Right lung (tissue), 5 donors: Measurements from ENCODE around the gene RELCH. TPM values are rescaled to one million over a fixed set of nuclear protein-coding genes. Genes with fewer than 3 reads are reported as not detected.

Experiments
- DNase-seq, 2 donors: peaks; one replicate each; pipeline ENCODE4 v3.0.0-alpha.2; 2013
- polyA plus RNA-seq, 5 donors: library from polyadenylated mRNA; unstranded; fragments of 120-200 nt; gene quantifications; one replicate each; pipeline versions ENCODE4 v1.2.1 to v1.2.3, GENCODE V29; 2013; ENCODE audit warnings: inconsistent platforms in 1 of 5, low replicate concordance in 1 of 5; ENCODE audit not compliant: insufficient read length in 5 of 5, insufficient read depth in 1 of 5

Gene RELCH
- polyA plus RNA-seq, 5 donors: 23.2 to 41.5 (median 39.4) TPM

DNA sequence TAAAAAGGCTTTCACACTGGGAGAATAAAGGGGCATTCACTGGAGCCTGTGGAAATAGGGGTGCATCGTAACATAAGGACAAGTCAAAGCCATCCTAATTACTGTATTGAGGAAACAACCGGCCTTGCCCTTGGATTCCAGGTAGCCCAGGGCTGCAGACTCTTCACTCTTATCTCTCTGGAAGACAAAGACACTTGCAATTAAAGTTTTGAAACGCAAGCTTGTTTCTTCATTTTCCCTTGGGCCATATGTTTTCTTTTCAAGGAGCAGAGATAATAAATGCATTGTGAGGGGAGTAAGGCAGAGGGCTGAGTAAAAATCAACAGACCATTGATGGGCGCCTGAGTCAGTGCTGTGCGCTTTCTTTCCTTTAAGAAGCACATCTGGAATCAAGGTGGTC, 149.6 kb downstream of the RELCH start:
- DNase-seq: no peak

GRCh38 chr18:62337336-62337735, 150.3 kb downstream of the RELCH start:
- no peak for DNase-seq

DNA sequence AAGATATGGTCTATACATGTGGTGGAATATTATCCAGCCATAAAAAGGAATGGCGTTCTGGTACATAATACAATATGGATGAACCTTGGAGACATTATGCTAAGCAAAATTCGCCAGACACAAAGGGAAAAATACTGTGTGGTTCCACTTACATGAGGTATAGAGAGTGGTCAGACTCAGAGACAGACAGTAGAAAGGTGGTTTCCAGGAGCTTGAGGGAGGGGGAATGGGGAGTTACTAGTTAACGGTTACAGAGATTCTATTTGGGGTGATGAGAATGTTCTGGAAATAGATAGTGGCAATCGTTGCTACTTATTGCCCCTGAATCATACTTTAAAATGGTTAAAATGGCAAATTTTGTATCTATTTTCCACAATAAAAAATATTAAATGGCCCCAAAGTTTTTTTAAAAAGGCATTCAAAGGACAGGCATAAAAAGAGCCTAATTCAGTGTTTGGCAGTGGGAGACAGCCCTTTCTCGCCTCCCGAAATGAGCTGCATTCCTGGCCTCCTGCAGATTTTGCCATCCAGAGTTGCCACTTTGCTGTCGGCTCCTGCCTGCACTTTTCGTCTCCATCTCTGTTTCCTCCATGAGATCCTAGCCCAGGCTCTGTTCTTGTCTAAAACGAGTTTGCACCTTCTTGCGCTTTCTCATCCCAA, 151.5 kb downstream of the RELCH start:
- no peak for DNase-seq

- DNase-seq: no peak
Measured at GRCh38 chr18:62339106-62339988, 152.3 kb downstream of the RELCH start.

- no peak for DNase-seq
Measured at GRCh38 chr18:62340996-62341395, 153.9 kb downstream of the RELCH start.

DNA sequence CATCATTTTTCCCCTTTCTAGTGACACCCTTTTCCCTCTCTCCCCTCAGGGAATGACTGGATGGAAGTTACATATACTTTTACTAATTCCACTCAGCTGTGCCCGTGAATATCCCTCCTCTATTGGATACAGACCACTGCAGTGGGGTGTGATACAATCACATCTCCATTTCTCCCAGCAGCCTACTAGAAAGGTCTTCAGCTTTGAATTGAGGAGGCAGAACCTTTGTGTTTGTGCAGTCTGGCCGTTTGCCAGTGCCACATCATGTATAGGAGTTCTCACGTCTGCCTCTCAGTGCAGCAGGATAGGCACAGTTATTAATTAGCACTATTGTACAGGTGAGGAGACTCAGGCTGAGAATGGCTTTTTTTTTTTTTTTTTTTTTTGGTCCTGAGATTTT, 154.4 kb downstream of the RELCH start:
- no peak for DNase-seq

GRCh38 chr18:62342884-62343283, 155.8 kb downstream of the RELCH start:
- no peak for DNase-seq

DNA sequence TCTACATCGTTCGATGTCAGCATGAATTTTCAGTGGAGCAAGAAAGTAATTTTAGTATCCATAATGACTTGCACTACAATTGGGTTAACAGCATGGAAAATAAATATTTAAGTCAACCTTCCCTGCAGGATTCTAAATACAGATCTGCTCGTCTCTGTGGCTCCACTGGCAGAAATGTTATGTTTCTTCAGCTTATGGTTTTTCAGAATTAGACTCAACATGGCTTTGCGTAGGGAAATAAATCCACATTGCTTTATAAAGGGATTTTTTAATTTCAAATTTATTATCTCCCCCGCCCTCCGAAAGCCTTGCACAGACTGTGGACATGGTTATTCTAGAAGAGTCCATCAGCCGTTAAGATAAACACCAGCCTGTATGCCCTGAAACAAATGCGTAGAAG, 156.3 kb downstream of the RELCH start:
- DNase-seq: no peak

GRCh38 chr18:62345909-62346308, 158.9 kb downstream of the RELCH start:
- no peak for DNase-seq

- no peak for DNase-seq
Measured at GRCh38 chr18:62346333-62347088, 159.5 kb downstream of the RELCH start.

GRCh38 chr18:62347089-62347506, 160.0 kb downstream of the RELCH start:
- no peak for DNase-seq

DNA sequence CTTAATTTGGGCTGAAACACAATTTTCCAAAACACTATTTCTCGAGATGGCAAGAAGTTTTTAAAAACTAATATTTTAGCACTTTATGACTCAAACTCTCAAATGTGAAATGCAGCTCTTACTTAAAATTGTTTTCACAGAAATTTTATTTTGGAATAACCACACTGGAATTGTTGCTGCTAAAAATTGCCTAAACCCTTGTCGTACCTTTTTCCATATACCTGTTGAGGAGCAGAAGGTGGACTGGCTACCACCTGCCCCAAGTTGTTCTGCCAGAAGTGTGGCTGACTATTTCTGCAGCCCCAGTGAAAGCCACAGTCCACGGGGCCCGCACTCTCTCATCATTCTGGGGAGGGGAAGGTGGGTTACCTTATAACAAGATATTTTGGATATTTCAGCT, 161.4 kb downstream of the RELCH start:
- DNase-seq: no peak

GRCh38 chr18:62353170-62353569, 166.1 kb downstream of the RELCH start:
- DNase-seq: no peak

DNA sequence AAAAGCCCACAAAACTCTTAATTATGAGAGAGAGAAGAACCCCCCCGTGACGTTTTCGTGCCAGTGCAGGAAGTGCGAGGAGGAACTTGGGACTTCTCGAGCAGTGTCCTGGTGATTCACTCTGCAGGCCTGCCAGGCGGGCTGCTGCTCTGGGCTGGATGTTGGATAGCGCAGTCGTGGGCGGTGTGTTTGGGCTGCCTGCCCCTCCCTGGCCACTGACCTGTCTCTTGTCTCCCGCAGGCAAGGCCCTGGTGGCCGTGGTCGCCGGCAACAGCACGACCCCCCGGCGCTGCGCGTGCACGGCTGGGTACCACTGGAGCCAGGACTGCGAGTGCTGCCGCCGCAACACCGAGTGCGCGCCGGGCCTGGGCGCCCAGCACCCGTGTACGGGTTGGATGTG, 167.1 kb downstream of the RELCH start:
- no peak for DNase-seq

GRCh38 chr18:62357079-62357719, 170.1 kb downstream of the RELCH start:
- no peak for DNase-seq

Other genes starting within 250 kb of the RELCH start
- 10 to 100 TPM; 23.6 to 43.3 (median 32.4) TPM for gene PIGN, start 199 bp upstream of the RELCH start, polyA plus RNA-seq
- gene TNFRSF11A, start 138.1 kb downstream of the RELCH start, polyA plus RNA-seq: 1 to 10 TPM; 2.8 to 4.4 (median 3.9) TPM